Measurements from ENCODE around the gene DNER.

Gene DNER

DNA sequence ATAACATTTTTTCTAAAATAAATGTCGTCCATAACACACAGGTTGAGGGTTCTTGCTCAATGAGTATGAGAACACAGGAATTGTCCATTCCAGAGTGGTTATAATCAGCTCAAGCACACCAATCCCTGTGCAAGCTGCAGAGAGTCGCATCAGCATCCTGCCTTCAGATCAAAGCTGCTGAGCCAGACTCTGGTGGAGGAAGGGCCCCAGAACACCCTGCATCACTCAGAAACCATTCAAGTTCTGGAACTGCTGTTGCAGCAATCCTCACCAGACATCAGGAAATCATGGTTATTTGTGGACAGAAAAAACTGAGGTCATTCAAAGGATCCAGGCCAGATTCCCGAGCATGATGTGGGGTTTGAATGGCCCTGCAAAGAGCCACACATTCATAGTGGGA, 44.5 kb downstream of the DNER start:
- DNase-seq = no peak

DNA sequence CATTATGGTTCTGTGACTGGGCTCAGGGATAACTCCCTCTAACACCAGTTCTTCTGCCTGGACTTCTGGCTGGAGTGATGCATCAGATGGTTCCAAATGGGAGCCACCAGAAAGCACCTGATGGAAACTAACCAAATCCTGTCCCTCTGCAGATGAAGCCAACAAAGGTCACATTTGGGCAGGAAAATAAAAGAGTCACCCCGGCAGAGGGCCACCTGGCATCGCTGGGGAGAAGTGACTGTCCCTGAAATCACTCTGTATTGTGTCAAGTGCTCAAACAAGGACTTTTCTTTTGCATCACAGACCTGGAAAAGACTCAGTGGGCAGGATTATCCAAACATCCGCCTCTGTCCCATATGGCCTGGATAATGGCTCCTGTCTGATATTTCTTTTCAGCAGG, 47.5 kb downstream of the DNER start:
- no peak for DNase-seq

DNA sequence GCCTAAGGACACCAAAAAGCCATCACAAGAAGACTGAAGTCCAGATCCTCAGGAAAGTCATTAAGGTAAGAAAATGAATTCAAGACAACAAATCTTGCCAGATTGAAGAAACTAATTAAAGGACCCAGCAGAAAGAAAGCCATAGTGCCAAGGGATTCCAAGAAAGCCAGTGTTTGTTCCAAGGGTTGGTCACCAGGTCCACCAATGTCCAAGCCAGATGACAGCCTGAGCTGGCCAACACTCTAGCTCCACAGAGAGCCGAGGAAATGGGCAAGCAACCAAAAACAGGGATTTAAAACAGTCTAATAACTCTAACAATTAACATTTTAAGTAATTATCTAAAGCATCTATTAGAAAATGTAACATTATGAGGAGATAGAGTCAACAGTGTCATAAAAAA, 49.2 kb downstream of the DNER start:
- no peak for DNase-seq

DNA sequence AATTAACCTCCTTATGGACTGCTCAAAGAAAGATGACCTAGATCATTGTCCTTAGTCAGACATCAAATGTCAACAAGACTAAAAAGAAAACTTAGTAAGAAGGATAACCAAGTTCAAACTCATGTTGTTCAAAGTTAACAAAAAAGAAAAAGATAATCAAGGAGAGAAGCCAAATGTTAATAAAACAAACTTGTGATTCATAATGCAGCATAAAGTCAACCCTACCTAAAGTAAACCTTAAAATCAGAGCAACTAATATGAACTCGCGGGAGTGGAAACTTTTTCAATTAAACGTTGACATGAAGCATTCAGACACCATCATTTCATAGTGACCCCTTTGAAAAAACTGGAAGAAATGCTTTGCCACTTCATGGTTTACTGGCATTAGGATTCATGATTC, 52.9 kb downstream of the DNER start:
- no peak for DNase-seq

DNA sequence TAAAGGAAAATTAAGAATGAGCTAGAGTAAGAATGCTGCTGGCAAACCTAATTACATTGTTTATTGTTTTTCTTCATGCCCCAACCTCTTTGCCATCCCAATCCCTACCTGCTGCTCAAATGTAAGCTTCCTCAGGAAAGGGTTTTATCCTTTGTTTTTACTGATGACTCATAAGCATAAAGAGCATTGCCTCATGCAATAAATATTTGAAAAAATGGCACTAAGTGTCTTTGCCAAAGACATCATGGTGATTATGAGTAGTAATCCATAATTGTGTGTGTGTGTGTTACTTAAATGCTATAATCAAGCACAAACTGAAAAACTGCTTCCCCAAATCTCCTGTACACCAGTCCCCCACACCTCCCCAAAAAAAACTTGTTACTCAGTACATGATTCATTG, 53.4 kb downstream of the DNER start:
- no peak for DNase-seq

DNA sequence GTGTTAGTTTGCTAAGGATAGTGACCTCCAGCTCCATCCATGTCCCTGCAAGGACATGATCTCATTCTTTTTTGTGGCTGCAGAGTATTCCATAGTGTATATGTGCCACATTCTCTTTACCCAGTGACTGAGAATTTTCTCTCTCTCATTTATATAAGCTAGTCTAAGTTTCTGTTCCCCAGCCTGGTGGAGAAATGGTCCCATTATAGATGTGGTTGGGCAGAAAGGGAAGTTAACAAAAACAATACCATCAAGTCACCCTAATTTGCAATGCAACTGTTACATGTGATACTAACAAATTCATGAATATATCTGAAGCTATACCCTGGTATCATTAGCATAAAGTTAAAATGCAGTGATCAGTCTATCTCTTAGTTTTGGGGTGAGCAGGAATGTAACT, 54.0 kb downstream of the DNER start:
- DNase-seq = no peak

DNA sequence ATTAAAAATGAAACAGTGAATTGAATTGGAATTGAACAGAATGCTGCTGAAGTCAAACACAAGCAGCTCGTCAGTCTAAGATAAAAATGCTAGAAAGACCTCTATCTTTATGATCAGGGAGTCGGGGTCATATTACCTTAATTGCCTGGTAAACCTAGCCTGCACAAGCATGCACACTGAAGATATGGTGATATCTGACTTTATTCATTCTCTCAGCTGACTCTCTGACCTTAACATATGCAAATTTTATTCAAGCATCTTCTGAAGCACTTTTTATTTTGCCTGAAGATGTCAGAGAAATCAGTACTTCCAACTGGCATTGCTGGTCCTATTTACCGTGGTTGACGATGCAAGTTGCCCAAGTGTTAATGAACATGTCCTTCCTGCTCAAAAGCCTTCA, 56.4 kb downstream of the DNER start:
- DNase-seq = no peak

DNA sequence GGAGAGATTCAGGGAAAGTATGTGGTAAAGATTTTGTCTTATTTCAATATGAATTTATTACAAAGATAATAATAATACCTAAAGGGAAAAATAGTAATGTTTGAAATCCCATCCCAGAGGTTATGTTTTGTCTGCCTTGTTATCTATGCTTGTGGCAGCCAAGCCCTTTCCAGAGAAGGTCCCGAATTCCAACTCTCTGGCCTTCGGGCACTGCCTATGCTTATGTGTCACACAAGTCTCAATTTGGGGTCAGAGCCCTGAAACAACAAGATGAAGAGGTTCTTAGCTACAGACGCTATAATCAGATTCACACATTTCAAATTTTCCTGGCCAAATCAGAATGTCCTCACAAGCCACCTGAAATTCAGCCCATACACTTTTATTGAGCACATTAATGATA, 59.9 kb downstream of the DNER start:
- DNase-seq = no peak

DNA sequence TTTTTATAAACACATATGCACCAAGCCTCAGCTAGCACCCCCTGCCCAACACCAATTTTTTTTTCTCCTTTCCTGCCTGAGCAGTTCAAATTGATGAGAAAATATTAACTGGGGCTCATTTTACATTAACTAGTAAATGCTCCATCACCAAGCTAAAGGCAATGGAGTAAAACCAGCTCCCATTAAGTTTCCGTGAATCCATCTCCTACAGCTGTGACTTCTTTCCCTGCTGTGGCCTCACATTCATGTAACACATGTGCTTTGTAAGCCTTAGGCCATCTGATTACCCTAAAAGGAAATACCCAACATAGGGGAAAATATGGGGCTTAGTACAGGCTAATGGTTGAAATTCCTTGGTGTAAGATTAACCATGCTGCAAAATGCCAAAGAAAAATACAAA, 60.8 kb downstream of the DNER start:
- DNase-seq = no peak

DNA sequence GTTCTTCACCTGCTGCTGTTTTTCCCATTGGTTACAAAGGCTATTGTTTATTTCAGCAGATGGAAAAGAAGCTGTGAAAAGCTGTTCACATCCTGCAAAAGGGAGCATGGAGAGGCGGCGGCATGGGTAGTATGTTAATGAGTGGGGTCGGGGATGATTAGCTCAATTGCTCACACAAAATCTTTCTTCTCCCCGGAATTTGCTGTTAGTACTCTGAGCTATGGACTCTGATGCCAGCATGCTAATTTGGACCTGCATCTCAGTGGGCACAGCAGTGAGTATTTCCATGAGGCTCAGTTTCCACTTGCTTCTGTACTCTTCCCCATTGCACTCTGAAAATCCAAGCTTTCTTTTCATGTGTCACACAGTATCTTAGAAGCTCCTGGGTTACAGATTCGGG, 61.6 kb downstream of the DNER start:
- no peak for DNase-seq

DNA sequence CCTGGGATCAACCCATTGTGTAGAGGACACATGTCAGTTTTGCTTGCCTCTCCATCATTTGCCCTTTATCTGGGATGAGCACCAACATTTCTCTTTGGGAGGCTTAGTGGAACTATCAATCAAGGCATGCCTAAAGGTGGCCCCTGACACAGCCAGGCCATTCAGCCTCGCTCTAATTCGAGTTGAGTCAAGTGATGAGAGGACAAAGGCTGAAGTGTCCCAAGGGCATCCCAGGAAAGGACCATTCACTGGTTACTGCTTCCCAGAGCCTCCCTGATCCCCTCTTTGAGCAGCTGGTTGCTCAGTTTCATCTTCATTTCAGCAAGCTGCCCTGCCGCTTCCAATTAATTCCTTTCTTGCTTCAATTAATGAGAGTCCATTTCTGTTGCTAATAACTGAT, 63.5 kb downstream of the DNER start:
- no peak for DNase-seq

DNA sequence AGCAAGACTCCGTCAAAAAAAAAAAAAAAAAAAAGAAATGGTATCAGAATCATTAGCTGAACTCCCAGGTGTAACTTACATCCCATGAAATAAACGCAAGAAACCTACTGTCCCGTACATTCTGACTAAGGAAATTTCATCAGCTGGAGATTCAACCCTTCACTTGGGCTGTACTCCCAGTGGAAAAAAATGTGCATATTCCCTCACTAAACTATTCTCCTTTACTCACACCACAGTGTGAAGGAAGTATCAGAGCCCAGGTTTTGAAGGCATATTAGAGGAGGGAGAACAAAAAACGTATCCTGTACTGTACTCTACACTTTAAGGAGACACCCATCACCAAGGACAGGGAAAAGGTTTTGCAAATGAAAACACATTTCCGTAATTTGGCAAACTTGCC, 64.3 kb downstream of the DNER start:
- no peak for DNase-seq

DNA sequence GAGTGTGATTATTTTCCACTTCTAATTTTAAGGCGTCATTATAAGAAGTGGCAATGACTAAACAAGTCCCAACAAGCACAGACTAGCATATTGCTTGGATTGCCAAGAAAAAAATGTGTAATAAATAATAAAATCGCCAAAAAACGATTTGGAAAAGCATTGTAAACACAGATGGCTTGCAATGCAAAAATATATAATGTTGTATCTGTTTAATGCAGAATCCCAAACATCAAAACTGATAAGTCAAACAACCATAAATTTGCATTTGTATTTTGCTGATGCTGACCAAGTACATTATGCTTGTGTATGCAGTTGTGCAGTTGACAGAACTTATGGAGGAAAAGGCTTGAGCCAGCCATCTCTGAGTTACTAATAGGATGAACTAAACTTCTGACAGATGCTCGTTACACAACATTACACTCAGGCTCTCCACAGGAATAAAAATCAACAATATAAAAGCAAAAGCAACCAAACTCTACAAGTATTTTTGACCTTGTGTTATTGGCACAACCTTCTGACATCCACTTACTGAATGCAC, 68.1 kb downstream of the DNER start:
- DNase-seq = no peak

DNA sequence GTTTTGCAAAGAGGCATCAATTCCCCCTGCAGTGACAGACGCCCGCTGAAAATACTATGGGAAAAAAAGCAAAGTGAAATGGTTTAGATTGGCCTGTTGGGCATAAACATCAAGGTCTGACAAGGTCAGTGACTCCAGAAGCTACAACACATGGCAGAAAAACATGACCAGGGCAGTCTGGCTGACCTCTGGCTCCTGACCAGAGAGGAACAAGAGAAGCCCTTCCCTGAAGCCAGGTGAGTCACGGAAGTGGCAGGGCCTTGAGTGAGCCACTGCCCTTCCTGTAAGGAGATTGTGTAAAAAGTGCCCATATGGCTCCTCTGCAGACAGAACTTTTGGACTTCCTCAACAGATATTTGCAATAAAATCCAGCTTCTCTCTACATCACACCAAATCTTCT, 72.0 kb downstream of the DNER start:
- no peak for DNase-seq

DNA sequence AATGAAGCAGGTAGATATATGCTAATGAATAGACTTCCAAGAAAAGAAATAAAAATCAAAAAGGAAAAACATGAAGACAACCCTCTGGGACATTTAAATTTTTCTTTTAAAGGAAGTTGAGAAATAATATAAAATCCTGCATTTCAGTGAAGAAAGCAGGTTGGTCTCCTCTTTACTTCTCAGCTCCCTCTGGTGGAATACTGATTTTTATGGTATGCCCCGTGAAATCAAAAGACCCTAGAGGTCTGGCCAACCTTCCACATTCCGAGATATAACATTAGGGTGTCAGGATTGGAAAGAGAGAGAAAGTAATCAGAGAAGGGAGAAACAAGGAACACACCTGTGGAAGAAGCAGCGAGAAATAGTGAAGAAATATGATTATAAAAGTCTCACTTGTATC, 72.7 kb downstream of the DNER start:
- DNase-seq = no peak

DNA sequence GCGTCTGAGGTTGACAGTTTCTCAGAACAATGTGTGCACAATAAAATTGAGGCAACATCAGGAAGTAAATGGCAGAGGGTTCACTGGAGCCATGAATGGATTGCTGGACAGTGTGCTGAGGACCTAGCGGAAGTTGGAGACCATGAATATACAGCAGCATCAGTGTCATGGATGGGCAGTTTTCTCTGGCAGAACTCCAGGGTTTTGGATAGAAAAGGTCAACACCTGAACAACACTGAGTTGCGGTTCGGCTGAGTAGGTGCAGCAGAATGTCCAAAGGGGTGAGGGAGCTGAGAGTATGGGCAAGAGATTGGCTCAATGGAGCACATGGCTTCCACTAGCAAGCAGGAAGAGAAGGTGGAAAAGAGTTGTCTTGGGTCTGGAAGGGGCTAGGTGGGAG, 73.7 kb downstream of the DNER start:
- no peak for DNase-seq

DNA sequence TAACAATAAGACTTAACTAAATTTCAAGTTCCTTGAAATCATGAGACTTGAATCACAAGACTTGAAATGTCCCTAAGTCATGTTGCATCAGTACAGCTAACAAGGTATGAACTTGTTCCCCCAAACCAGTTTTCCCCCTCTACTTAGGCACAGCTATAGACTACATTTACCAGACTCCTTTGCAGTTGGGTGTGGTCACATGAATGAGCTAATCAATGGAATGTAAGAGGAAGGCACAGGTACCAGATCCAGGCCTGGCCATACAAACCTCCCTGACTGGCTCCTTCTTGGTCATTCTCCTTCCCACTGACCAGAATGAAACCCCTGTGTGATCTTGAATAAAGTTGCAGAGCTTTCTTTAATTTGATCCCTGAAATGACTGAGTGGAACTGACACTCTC, 77.8 kb downstream of the DNER start:
- no peak for DNase-seq

DNA sequence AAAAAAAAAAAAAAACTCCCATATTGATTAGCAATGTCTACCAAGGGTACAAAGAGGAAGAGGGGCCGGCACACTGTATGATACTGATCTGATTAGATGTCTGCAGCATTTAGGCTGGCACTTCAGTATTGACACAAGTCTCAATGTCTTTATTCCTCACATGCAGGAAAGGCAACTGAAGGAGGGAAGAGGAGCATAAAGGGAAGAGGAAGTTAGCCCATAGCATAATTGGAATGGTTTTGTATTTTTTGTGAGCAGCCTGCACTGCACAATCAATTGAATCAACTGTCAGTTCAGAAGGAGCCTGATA, 79.0 kb downstream of the DNER start:
- DNase-seq = no peak

DNA sequence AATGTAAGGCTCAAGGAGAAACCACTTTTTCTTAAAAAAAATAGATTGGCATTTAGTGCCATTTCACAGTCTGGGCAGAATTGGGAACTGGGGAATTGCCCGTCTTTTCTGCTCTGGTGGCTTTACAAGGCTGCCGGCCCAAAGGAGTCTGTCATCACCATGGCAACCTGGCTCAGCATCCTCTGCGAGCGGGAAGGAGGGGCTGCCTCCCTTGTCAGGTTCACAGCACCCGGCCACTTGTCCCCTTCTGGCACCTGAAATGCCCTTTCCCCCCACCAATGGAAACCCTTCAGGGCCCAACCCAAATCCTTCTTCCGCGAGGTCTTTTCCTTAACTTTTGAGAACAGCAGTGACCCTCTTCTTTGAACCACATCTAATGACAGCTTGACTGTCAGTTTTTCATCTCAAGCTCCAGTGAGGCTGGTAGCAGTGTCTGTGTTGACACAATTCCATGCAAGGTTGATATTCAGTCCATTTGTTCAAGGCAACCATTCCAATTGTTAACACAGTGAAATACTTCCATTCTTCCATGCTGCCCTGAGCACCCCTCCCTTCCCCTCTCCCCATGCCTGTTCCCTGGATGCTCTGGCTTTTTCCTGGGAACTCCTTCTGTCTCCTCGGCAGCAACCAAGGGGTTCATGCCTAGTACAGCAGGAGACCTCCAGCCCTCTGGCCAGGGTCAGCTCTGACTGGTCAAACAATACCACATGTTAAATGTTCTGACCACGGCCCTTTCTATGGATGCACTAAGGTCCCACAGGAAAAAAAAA, 79.6 kb downstream of the DNER start:
- DNase-seq = no peak

DNA sequence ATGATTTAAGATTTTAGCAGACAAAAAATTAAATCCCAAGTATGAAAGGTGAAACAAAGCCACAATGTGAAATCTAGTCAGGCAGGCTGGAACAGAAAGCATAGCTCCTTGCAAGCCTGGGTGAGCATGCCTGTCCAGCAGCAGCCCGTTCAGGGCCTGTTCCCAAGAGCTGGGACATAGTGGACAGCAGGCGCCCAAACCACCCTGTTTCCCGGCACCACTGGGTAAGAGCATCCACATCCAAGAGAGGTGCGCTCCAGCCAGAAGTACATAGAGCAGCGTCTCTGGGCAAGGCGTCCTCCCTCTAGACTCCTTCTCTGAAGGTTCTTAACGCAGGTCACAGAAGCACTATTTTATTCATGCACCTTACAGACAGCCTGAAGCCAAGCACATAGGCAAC, 80.8 kb downstream of the DNER start:
- no peak for DNase-seq

DNA sequence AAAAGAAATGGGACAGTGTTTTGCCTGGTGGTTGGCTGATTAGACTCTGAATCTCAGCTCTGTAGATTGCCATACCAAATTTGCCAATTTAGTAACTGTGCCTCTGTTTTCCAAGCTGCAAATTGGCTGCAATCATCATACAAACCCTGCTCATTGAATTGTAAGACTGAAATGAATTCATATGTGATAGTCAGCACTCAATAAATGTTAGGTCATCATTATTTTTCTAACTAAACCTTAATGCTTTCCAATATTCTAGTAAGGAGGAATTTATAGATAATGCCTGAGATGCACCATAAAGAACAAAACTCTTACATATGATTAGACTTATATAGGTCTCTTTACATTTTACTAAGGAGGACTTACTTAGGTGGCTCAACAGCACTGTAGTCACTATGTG, 85.3 kb downstream of the DNER start:
- DNase-seq = no peak

DNA sequence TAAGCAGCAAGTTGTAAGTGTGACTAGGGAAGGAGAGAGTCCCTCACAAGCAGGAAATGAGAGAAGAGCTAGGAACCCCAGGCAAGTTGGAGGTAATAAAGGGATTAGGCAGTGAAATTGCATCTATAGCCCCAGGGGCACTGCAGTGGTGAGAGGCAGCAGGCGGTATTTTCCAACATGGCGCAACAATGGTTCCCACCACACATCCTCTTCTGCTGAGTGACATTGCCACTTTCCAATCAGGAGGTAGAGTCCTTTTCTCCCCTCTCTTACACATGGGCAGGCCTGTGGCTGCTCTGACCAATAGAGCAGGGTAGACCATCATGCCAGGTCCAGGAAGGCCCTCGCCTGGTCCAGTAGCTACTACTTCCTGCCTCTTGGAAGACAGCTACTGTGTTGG, 86.6 kb downstream of the DNER start:
- no peak for DNase-seq

DNA sequence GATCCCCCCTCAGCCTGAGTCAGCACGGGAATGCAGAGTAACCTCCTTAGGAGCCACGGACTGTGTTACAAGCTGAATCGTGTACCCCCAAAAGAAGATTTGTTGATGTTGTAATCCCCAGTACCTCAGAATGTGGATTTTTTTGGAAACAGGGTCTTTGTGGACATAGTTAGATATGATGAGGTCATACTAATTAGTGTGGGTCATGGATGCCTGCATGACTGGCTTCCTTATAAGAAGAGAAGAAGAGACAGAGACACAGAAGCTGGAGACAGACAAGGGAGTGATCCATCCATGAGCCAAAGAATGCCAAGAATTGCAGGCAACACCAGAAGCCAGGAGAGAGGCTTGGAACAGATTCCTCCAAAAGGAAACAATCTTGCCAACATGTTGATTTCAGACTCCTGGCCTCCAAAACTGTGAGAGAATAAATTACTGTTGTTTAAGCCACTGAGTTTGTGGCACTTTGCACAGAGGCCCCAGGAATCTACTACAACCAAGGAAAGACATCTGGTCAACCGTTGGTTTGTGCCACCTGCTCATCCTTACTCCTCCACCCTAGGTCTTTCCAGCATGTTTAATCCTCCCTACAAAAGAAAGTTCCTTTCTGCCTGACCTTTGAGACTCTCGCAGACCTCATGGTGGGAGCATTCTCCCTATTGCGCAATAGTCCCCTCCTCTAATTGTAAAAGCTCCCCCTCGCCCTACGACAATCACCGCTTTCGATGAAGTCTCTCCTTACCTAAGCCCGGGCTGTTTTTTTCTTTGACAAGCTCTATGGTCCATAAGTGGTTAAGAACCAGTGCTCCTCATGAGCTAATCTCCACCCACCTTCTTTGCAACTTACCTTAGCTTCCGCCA, 91.6 kb downstream of the DNER start:
- no peak for DNase-seq

DNA sequence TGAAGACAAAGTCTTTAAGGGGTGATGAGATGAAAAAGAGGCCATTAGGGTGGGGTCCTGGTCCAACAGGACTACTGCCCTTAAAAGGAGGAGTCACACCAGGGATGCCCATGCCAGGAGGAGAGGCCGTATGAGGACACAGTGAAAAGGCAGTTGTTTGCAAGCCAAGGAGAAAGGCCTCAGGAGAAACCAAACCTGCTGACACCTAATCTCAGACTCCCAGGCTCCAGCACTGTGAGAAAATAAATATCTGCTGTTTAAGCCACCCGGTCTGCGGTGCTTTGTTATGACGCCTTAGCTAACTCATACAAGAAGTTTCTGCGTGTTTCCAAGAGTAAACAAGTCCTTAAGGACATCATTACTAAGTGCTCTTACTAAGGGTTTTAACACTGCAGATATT, 93.6 kb downstream of the DNER start:
- DNase-seq = no peak

DNA sequence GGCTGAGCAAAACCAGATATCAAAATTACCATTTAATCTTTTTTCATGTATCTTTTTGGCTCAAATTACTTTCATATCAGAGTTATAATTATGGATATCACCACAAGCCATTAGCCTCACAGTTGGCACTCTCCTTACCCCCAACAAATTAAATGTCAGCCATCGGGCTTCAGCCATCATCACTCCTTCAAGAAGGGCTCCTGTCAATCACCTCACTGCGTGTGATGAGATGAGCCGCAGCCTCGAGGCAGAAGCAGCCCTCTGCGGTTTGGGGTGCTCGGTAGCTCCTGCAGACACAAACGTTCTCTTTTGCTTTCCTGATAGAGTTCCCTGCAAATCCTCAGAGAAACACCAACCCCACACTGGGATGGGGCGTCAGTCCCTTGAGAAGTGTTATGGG, 94.1 kb downstream of the DNER start:
- no peak for DNase-seq
